ENCODE data around the gene PDGFB. TPM values are rescaled to one million over a fixed set of nuclear protein-coding genes. Genes with fewer than 3 reads are reported as not detected.

The PDGFB gene
- total and polyA plus RNA-seq, 4 donors, result 5.9 to 18.3 (median 13.9) TPM

- no peaks in the 10 kb centered on the region for H3K36me3 ChIP-seq (ENCODE audit: control insufficient read depth, insufficient read depth, low read length)
- no peak overlapping the region for H3K27ac ChIP-seq (ENCODE audit: low read depth, low read length)
- H3K27me3 ChIP-seq (ENCODE audit: control insufficient read depth, insufficient read depth, low read length), result no peaks in the 10 kb centered on the region
- no peaks in the 10 kb centered on the region for H3K9me3 ChIP-seq (ENCODE audit: control insufficient read depth, insufficient read depth, low read length)
- H3K4me1 ChIP-seq (ENCODE audit: control insufficient read depth, insufficient read depth, low read length), result no peaks in the 10 kb centered on the region
- 53% methylated on average over 6 of the region's 12 CpGs for WGBS (ENCODE audit: insufficient coverage)
- H3K4me3 ChIP-seq (ENCODE audit: low read depth, low read length), result no peak overlapping the region
- DNase-seq (ENCODE audit: low read depth in 4 of 6, low spot score in 6 of 6), result no peak
Measured at GRCh38 chr22:39212721-39213376, 31.9 kb downstream of the PDGFB start.

GRCh38 chr22:39209756-39210155 lies 35.0 kb downstream of the PDGFB start:
- no peaks in the 10 kb centered on the region for H3K27me3 ChIP-seq (ENCODE audit: control insufficient read depth, insufficient read depth, low read length)
- H3K4me1 ChIP-seq (ENCODE audit: control insufficient read depth, insufficient read depth, low read length), result no peaks in the 10 kb centered on the region
- no peaks in the 10 kb centered on the region for H3K36me3 ChIP-seq (ENCODE audit: control insufficient read depth, insufficient read depth, low read length)
- no peak overlapping the region for H3K27ac ChIP-seq (ENCODE audit: low read depth, low read length)
- no peak for DNase-seq (ENCODE audit: low read depth in 4 of 6, low spot score in 6 of 6)
- 93% methylated on average over 6 of the region's 9 CpGs for WGBS (ENCODE audit: insufficient coverage)
- no peaks in the 10 kb centered on the region for H3K9me3 ChIP-seq (ENCODE audit: control insufficient read depth, insufficient read depth, low read length)
- H3K4me3 ChIP-seq (ENCODE audit: low read depth, low read length), result no peak overlapping the region

- H3K27me3 ChIP-seq (ENCODE audit: control insufficient read depth, insufficient read depth, low read length), result no peaks in the 10 kb centered on the region
- H3K9me3 ChIP-seq (ENCODE audit: control insufficient read depth, insufficient read depth, low read length), result no peaks in the 10 kb centered on the region
- no peak overlapping the region for H3K4me3 ChIP-seq (ENCODE audit: low read depth, low read length)
- 76% methylated on average over 8 of the region's 11 CpGs for WGBS (ENCODE audit: insufficient coverage)
- no peak for DNase-seq (ENCODE audit: low read depth in 4 of 6, low spot score in 6 of 6)
- no peaks in the 10 kb centered on the region for H3K4me1 ChIP-seq (ENCODE audit: control insufficient read depth, insufficient read depth, low read length)
- no peaks in the 10 kb centered on the region for H3K36me3 ChIP-seq (ENCODE audit: control insufficient read depth, insufficient read depth, low read length)
- no peak overlapping the region for H3K27ac ChIP-seq (ENCODE audit: low read depth, low read length)
Measured at GRCh38 chr22:39208013-39208680, 36.6 kb downstream of the PDGFB start.

GRCh38 chr22:39207141-39208012 lies 37.4 kb downstream of the PDGFB start:
- 63% methylated on average over 12 of the region's 15 CpGs for WGBS (ENCODE audit: insufficient coverage)
- no peak for DNase-seq (ENCODE audit: low read depth in 4 of 6, low spot score in 6 of 6)
- no peak overlapping the region for H3K27ac ChIP-seq (ENCODE audit: low read depth, low read length)
- H3K36me3 ChIP-seq (ENCODE audit: control insufficient read depth, insufficient read depth, low read length), result no peaks in the 10 kb centered on the region
- no peaks in the 10 kb centered on the region for H3K9me3 ChIP-seq (ENCODE audit: control insufficient read depth, insufficient read depth, low read length)
- no peak overlapping the region for H3K4me3 ChIP-seq (ENCODE audit: low read depth, low read length)
- no peaks in the 10 kb centered on the region for H3K27me3 ChIP-seq (ENCODE audit: control insufficient read depth, insufficient read depth, low read length)
- no peaks in the 10 kb centered on the region for H3K4me1 ChIP-seq (ENCODE audit: control insufficient read depth, insufficient read depth, low read length)

- no peaks in the 10 kb centered on the region for H3K36me3 ChIP-seq (ENCODE audit: control insufficient read depth, insufficient read depth, low read length)
- DNase-seq (ENCODE audit: low read depth in 4 of 6, low spot score in 6 of 6), result no peak
- no peaks in the 10 kb centered on the region for H3K4me1 ChIP-seq (ENCODE audit: control insufficient read depth, insufficient read depth, low read length)
- no peaks in the 10 kb centered on the region for H3K27me3 ChIP-seq (ENCODE audit: control insufficient read depth, insufficient read depth, low read length)
- WGBS (ENCODE audit: insufficient coverage), result 93% methylated on average over 7 of the region's 7 CpGs
- no peak overlapping the region for H3K4me3 ChIP-seq (ENCODE audit: low read depth, low read length)
- H3K27ac ChIP-seq (ENCODE audit: low read depth, low read length), result no peak overlapping the region
- H3K9me3 ChIP-seq (ENCODE audit: control insufficient read depth, insufficient read depth, low read length), result no peaks in the 10 kb centered on the region
Measured at GRCh38 chr22:39206491-39206890, 38.3 kb downstream of the PDGFB start.

- H3K9me3 ChIP-seq (ENCODE audit: control insufficient read depth, insufficient read depth, low read length), result no peaks in the 10 kb centered on the region
- no peak for DNase-seq (ENCODE audit: low read depth in 4 of 6, low spot score in 6 of 6)
- no peak overlapping the region for H3K27ac ChIP-seq (ENCODE audit: low read depth, low read length)
- H3K27me3 ChIP-seq (ENCODE audit: control insufficient read depth, insufficient read depth, low read length), result no peaks in the 10 kb centered on the region
- no peaks in the 10 kb centered on the region for H3K4me1 ChIP-seq (ENCODE audit: control insufficient read depth, insufficient read depth, low read length)
- 68% methylated on average over 4 of the region's 8 CpGs for WGBS (ENCODE audit: insufficient coverage)
- no peaks in the 10 kb centered on the region for H3K36me3 ChIP-seq (ENCODE audit: control insufficient read depth, insufficient read depth, low read length)
- no peak overlapping the region for H3K4me3 ChIP-seq (ENCODE audit: low read depth, low read length)
Measured at GRCh38 chr22:39205344-39206021, 39.3 kb downstream of the PDGFB start.

GRCh38 chr22:39204216-39204615 lies 40.6 kb downstream of the PDGFB start:
- no peaks in the 10 kb centered on the region for H3K4me1 ChIP-seq (ENCODE audit: control insufficient read depth, insufficient read depth, low read length)
- no peak for DNase-seq (ENCODE audit: low read depth in 4 of 6, low spot score in 6 of 6)
- WGBS (ENCODE audit: insufficient coverage), result 92% methylated on average over 8 of the region's 8 CpGs
- no peaks in the 10 kb centered on the region for H3K27me3 ChIP-seq (ENCODE audit: control insufficient read depth, insufficient read depth, low read length)
- no peak overlapping the region for H3K4me3 ChIP-seq (ENCODE audit: low read depth, low read length)
- H3K9me3 ChIP-seq (ENCODE audit: control insufficient read depth, insufficient read depth, low read length), result no peaks in the 10 kb centered on the region
- H3K36me3 ChIP-seq (ENCODE audit: control insufficient read depth, insufficient read depth, low read length), result no peaks in the 10 kb centered on the region
- no peak overlapping the region for H3K27ac ChIP-seq (ENCODE audit: low read depth, low read length)

- DNase-seq (ENCODE audit: low read depth in 4 of 6, low spot score in 6 of 6), result no peak
- WGBS (ENCODE audit: insufficient coverage), result 100% methylated on average over 1 of the region's 5 CpGs
- no peaks in the 10 kb centered on the region for H3K9me3 ChIP-seq (ENCODE audit: control insufficient read depth, insufficient read depth, low read length)
- H3K36me3 ChIP-seq (ENCODE audit: control insufficient read depth, insufficient read depth, low read length), result no peaks in the 10 kb centered on the region
- no peaks in the 10 kb centered on the region for H3K27me3 ChIP-seq (ENCODE audit: control insufficient read depth, insufficient read depth, low read length)
- no peaks in the 10 kb centered on the region for H3K4me1 ChIP-seq (ENCODE audit: control insufficient read depth, insufficient read depth, low read length)
- H3K27ac ChIP-seq (ENCODE audit: low read depth, low read length), result no peak overlapping the region
- no peak overlapping the region for H3K4me3 ChIP-seq (ENCODE audit: low read depth, low read length)
Measured at GRCh38 chr22:39197578-39197977, 47.2 kb downstream of the PDGFB start.

- WGBS (ENCODE audit: insufficient coverage), result no CpG with 5 or more reads among the region's 1 CpG
Measured at GRCh38 chr22:39194098-39194497, 50.7 kb downstream of the PDGFB start.

More at GRCh38 chr22:39194098-39194497, 50.7 kb downstream of the PDGFB start:
- DNase-seq (ENCODE audit: low read depth in 4 of 6, low spot score in 6 of 6), result no peak
- Histone ChIP-seq H3K36me3 (ENCODE audit: control insufficient read depth, insufficient read depth, low read length) (no peaks in the 10 kb centered on the region), H3K27ac (ENCODE audit: low read depth, low read length) (no peak overlapping the region), H3K4me1 (ENCODE audit: control insufficient read depth, insufficient read depth, low read length) (no peaks in the 10 kb centered on the region), H3K27me3 (ENCODE audit: control insufficient read depth, insufficient read depth, low read length) (no peaks in the 10 kb centered on the region), H3K9me3 (ENCODE audit: control insufficient read depth, insufficient read depth, low read length) (no peaks in the 10 kb centered on the region), H3K4me3 (ENCODE audit: low read depth, low read length) (no peak overlapping the region)

Measured in spinal cord (tissue), 10 donors.